ENCODE data around the gene HSD17B8. TPM values are rescaled to one million over a fixed set of nuclear protein-coding genes. Genes with fewer than 3 reads are reported as not detected.
A peak's percentile ranks its signal among the peaks of the same experiment; 100 is the strongest.

The HSD17B8 gene
- total and polyA plus RNA-seq, 8 donors: 20.9 to 47.4 (median 34.5) TPM

DNA sequence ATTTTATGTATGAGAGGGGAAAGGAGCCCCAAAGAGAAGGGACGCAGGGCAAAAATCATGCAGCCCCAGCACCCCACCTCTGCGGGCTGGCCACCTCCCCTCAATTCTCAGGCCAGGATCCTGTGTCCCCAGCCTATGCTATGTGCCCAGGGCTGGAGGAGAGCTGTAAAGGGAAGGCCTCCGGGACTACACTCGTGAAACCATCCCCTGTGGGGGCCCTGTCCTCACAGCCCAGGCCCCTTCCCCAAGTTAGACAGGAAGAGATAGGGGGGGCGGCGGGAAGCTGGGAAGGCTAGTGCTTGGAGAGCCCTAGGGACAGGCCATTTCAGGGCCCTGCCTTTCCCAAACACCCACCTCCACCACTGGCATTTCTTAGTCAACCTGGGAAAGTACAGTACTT is 10.8 kb upstream of the HSD17B8 start:
- FAIRE-seq: no peak
- Histone ChIP-seq H3K4me1 (peaks cover 11 to 19% (median 15%) of the 10 kb centered on the region in 3 donors), H3K27me3 (no peaks in the 10 kb centered on the region), H3K27ac (no peak overlapping the region), H3K9me3 (no peaks in the 10 kb centered on the region), H3K36me3 (peaks cover 0 to 25% (median 18%) of the 10 kb centered on the region in 3 donors), H3K4me3 (no peak overlapping the region)
- DNase-seq: peak in 1 of 6 donors; percentile 43
- ATAC-seq: no peak
- intact Hi-C loops (cut with DNase I): no loop called here
- TF ChIP-seq CTCF (IDR thresholded peaks at IDR 0.05): no peak
- 73% methylated on average over 6 of the region's 6 CpGs for WGBS, 2 donors

GRCh38 chr6:33194431-33194979 is 9.9 kb upstream of the HSD17B8 start:
- H3K9me3 ChIP-seq: no peaks in the 10 kb centered on the region
- FAIRE-seq: no peak
- peaks cover 15 to 24% (median 16%) of the 10 kb centered on the region in 3 donors for H3K4me1 ChIP-seq
- H3K4me3 ChIP-seq: no peak overlapping the region
- 83 to 85% methylated on average over 8 of the region's 8 CpGs for WGBS, 2 donors
- no peak overlapping the region for H3K27ac ChIP-seq
- TF ChIP-seq CTCF (IDR thresholded peaks at IDR 0.05): no peak
- no peak for DNase-seq
- no peak for ATAC-seq
- intact Hi-C loops (cut with DNase I): no loop called here
- peaks cover 0 to 25% (median 18%) of the 10 kb centered on the region in 3 donors for H3K36me3 ChIP-seq
- no peaks in the 10 kb centered on the region for H3K27me3 ChIP-seq

DNA sequence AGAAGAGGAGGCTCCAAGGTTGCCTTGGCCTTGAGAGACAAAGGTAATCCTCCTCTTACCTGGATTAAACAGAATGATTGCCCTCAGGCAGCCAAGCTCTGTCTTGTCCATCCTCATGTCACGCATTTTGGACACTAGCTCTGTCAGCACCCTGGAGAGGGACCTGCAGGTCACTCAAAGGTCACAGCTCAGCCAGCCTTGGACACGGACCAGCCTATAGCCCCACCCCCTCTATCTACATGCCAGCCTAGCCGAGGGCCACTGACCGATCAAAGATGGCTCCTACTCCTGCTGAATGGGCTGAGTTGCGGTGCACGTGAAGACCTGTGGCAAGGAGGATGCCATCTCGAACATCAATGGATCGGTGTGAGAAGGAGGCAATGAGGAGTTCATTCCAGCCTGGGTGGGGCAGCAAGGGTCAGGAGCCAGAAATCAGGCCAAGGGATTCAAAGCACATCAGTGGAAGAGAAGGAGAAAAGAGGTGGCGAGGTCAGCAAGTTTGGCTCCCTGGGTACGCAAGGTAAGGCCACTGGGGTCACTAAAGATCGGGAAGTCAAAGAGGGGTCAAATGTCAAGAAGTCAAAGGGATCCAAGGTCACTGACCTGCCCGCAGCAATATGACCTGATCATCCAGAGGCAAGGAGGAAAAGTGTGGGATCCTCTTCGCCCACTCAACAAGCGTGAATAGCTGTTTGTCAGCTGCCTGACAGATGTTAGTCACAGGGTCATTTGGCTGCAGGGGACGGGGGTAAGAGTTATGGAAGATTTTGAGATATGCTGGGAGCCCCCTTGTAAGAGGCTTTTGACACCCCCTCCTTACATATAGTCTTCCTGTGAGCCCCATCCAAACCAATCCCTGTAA is 8.9 kb upstream of the HSD17B8 start:
- TF ChIP-seq CTCF (IDR thresholded peaks at IDR 0.05): no peak
- FAIRE-seq (no peak), ATAC-seq (no peak), DNase-seq (peak in 1 of 6 donors; percentile 29)
- intact Hi-C loops (cut with DNase I): no loop called here
- H3K9me3 ChIP-seq: no peaks in the 10 kb centered on the region
- no peak overlapping the region for H3K27ac ChIP-seq
- H3K4me1 ChIP-seq: peaks cover 15 to 24% (median 16%) of the 10 kb centered on the region in 3 donors
- H3K36me3 ChIP-seq: peaks cover 0 to 25% (median 18%) of the 10 kb centered on the region in 3 donors
- WGBS, 2 donors: 79 to 82% methylated on average over 15 of the region's 15 CpGs
- H3K27me3 ChIP-seq: no peaks in the 10 kb centered on the region
- no peak overlapping the region for H3K4me3 ChIP-seq

DNA sequence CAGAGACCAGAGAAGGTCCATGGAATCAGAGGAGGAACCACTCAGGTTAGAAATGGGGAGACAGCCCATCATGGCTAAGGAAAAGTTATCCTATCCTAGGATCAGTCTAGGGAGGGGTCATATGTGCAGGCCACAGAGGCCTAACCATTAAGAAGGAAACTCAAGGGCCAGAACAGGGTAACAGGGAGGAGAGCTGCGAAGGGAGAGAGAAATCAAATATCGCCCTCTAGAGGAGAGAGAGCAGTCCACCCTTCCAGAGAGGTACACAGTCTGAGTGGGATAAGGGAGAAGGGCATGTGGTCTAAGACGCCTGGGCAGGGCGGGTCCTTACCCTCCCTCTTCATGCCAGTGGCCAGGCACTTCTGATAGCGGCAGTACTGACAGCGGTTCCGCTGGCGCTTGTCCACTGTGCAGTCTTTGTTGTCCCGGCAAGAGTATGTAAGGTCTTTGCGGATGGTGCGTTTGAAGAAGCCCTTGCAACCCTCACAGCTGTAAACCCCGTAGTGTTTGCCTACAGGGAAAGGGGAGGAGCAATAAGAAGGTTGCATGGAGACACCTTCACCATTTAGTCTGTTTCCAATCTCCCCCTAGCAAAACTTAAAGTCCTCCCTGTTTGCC is 6.9 kb upstream of the HSD17B8 start:
- H3K27me3 ChIP-seq: no peaks in the 10 kb centered on the region
- no peak overlapping the region for H3K4me3 ChIP-seq
- no peaks in the 10 kb centered on the region for H3K9me3 ChIP-seq
- DNase-seq (peak in 4 of 6 donors; percentile 68 to 87 (median 72)), FAIRE-seq (no peak), ATAC-seq (peak; percentile 25 to 50 (median 44))
- peak; percentile 48 to 70 (median 60) for TF ChIP-seq CTCF (IDR thresholded peaks at IDR 0.05)
- peaks cover 0 to 31% (median 21%) of the 10 kb centered on the region in 3 donors for H3K36me3 ChIP-seq
- intact Hi-C loops (cut with DNase I): no loop called here
- H3K4me1 ChIP-seq: peaks cover 12 to 25% (median 20%) of the 10 kb centered on the region in 3 donors
- WGBS, 2 donors: 16 to 17% methylated on average over 12 of the region's 12 CpGs
- H3K27ac ChIP-seq: no peak overlapping the region

Data from pancreas (tissue), 10 donors.